ENCODE data around the gene CEP126. TPM values are rescaled to one million over a fixed set of nuclear protein-coding genes. Genes with fewer than 3 reads are reported as not detected.
A peak's percentile ranks its signal among the peaks of the same experiment; 100 is the strongest.
"Not testable (repeated sequence)": the region's sequence is repeated elsewhere in the genome, so short reads cannot be mapped to it uniquely, and the experiment has no call there.

The CEP126 gene
- total and polyA plus RNA-seq, 11 donors: 0.26 to 1.8 (median 0.93) TPM

DNA sequence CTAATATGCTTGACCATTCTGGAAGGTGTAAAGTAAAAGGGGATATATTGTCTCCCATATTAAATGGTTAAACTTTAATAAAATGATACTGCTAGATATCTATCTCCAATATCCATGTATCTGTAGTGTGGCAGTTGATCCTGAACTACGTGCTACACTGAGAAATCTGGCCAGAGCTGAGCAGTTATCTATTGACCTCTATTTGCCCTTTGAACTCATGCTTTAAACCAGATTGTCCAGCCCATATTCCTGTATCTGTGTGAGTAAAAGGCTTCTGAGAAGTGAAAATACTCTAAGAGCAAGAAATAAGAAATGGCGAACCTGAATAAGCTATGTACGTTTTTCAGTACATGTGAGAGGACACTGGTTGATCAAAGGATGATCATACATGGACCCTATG, 40.5 kb downstream of the CEP126 start:
- no peak for DNase-seq
- Histone ChIP-seq H3K36me3 (peaks cover 0 to 33% (median 0%) of the 10 kb centered on the region in 9 donors), H3K4me3 (no peak overlapping the region), H3K27ac (no peak overlapping the region), H3K27me3 (no peaks in the 10 kb centered on the region), H3K4me1 (no peaks in the 10 kb centered on the region), H3K9me3 (no peaks in the 10 kb centered on the region)
- ATAC-seq: no peak
- TF ChIP-seq, protein P1, sequence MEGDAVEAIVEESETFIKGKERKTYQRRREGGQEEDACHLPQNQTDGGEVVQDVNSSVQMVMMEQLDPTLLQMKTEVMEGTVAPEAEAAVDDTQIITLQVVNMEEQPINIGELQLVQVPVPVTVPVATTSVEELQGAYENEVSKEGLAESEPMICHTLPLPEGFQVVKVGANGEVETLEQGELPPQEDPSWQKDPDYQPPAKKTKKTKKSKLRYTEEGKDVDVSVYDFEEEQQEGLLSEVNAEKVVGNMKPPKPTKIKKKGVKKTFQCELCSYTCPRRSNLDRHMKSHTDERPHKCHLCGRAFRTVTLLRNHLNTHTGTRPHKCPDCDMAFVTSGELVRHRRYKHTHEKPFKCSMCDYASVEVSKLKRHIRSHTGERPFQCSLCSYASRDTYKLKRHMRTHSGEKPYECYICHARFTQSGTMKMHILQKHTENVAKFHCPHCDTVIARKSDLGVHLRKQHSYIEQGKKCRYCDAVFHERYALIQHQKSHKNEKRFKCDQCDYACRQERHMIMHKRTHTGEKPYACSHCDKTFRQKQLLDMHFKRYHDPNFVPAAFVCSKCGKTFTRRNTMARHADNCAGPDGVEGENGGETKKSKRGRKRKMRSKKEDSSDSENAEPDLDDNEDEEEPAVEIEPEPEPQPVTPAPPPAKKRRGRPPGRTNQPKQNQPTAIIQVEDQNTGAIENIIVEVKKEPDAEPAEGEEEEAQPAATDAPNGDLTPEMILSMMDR (IDR thresholded peaks at IDR 0.05): no peak
- TF ChIP-seq POLR2A (IDR thresholded peaks at IDR 0.05): no peak
- WGBS, 4 donors: 80 to 88% (median 85%) methylated on average over 3 of the region's 3 CpGs
- intact Hi-C loops (cut with DNase I): no loop called here

DNA sequence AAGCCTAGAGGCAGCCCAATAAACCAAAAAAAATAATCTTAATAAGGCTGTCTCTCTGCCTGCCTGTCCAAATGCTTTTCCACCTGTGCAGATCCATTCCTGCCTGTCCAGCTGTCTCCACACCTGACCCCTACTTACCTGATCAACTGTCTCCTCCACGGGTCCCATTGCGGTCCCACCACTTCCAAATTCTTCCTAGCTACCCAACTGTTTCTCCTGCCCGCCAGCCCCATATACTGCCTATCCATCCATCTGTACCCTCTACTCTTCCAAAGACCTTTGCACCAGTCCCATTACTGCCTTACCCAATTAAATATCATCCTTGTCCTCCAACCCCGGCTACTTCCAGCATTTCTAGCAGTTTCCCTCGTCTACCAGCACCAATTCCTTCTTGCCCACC, 40.9 kb downstream of the CEP126 start:
- DNase-seq (no peak), ATAC-seq (no peak)
- Histone ChIP-seq H3K4me3 (no peak overlapping the region), H3K27me3 (no peaks in the 10 kb centered on the region), H3K27ac (no peak overlapping the region), H3K9me3 (no peaks in the 10 kb centered on the region), H3K4me1 (no peaks in the 10 kb centered on the region), H3K36me3 (peaks cover 0 to 33% (median 0%) of the 10 kb centered on the region in 9 donors)
- 81 to 89% (median 88%) methylated on average over 5 of the region's 5 CpGs for WGBS, 4 donors
- TF ChIP-seq POLR2A (IDR thresholded peaks at IDR 0.05): no peak
- TF ChIP-seq, protein P1 (IDR thresholded peaks at IDR 0.05): no peak
- intact Hi-C loops (cut with DNase I): no loop called here

DNA sequence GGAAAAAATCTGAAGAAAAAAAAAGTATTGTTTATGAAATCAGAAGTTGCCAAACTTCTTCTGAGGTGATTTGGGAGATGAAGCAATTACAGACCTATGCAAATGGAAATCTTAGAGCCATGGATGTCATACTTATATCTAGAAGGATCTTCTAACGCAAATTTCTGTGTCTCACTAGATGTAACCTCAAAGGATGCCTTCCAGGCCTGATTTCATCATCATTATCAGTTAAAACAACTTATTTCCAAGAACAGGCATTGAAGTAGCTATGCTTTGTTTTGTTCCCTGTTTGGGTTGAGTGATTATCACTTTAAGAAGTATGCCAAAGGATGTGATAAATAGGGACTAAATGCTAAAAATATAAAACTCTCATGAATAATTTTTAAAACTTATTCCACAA, 45.4 kb downstream of the CEP126 start:
- intact Hi-C loops (cut with DNase I): no loop called here
- ATAC-seq (no peak), DNase-seq (no peak)
- Histone ChIP-seq H3K27me3 (no peaks in the 10 kb centered on the region), H3K4me1 (no peaks in the 10 kb centered on the region), H3K36me3 (peaks cover 0 to 58% (median 0%) of the 10 kb centered on the region in 9 donors), H3K9me3 (no peaks in the 10 kb centered on the region), H3K27ac (no peak overlapping the region), H3K4me3 (no peak overlapping the region)
- WGBS, 4 donors: 72 to 84% (median 82%) methylated on average over 1 of the region's 1 CpG
- TF ChIP-seq, protein P1 (IDR thresholded peaks at IDR 0.05): no peak
- no peak for TF ChIP-seq POLR2A (IDR thresholded peaks at IDR 0.05)

DNA sequence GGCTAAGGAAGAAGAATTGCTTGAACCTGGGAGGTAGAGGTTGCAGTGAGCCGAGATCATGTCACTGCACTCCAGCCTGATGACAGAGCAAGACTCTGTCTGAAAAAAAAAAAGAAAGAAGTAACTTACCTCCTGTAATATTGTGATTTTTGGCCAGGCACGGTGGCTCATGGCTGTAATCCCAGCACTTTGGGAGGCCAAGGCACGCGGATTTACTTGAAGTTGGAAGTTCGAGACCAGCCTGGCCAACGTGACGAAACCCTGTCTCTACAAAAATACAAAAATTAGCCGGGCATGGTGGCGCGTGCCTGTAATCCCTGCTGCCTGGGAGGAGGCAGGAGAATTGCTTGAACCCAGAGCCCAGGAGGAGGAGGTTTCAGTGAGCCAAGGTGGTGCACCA, 49.4 kb downstream of the CEP126 start:
- H3K27me3 ChIP-seq; H3K4me3 ChIP-seq; H3K9me3 ChIP-seq; H3K4me1 ChIP-seq; DNase-seq; ATAC-seq; intact Hi-C loops (cut with DNase I); H3K27ac ChIP-seq: not testable (repeated sequence)
- 95 to 97% (median 97%) methylated on average over 10 of the region's 10 CpGs for WGBS, 4 donors
- H3K36me3 ChIP-seq: peaks cover 0 to 39% (median 0%) of the 10 kb centered on the region in 9 donors

DNA sequence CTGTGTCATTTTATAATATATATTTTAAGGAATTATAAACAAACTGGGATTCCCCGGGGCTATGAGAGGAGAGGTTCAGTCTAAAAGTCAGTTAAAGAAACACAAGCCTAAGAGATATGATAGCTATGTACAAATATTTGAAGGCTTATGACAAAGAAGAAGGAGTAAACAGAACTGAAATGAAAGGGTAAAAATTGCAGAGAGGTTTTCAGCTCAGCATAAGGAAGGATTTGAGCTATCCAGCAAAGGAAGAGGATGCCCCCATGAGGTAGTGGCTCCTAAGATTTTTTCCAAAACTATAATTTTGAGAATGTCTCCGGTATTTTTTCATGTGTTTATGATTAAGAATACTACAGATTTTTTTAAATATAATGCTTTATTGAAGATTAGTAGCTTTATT, 59.4 kb downstream of the CEP126 start:
- 55 to 67% (median 59%) methylated on average over 2 of the region's 2 CpGs for WGBS, 4 donors
- ATAC-seq (no peak), DNase-seq (no peak)
- Histone ChIP-seq H3K27ac (no peak overlapping the region), H3K36me3 (no peaks in the 10 kb centered on the region), H3K9me3 (peaks cover 0 to 5% (median 0%) of the 10 kb centered on the region in 12 donors), H3K4me1 (no peaks in the 10 kb centered on the region), H3K4me3 (no peak overlapping the region), H3K27me3 (no peaks in the 10 kb centered on the region)
- intact Hi-C loops (cut with DNase I): no loop called here
- TF ChIP-seq, protein P1 (IDR thresholded peaks at IDR 0.05): peak in 4 of 12 donors; percentile 20 to 42 (median 27)
- TF ChIP-seq POLR2A (IDR thresholded peaks at IDR 0.05): no peak
